ENCODE data around the gene MAP3K4. TPM values are rescaled to one million over a fixed set of nuclear protein-coding genes. Genes with fewer than 3 reads are reported as not detected.

Gene MAP3K4
- polyA plus RNA-seq, 3 donors: 3.2 to 12.3 (median 3.5) TPM

- Histone ChIP-seq H3K4me3 (replicated peaks in 1 of 3; ENCODE audit: low read depth in 2 of 3, low read length in 3 of 3) (no peak overlapping the region), H2AFZ (ENCODE audit: insufficient read depth, low read depth, low read length, poor library complexity, severe bottlenecking) (no peak overlapping the region), H3K4me2 (replicated peaks; ENCODE audit: extremely low read depth, low read length, poor library complexity, severe bottlenecking) (no peak overlapping the region), H3K9me3 (replicated peaks in 1 of 2; ENCODE audit: control insufficient read depth in 1 of 2, insufficient read depth in 1 of 2, low read length in 2 of 2) (no peaks in the 10 kb centered on the region), H3K36me3 (replicated peaks in 1 of 2; ENCODE audit: control insufficient read depth in 1 of 2, insufficient read depth in 2 of 2, low read length in 2 of 2) (peaks cover 88 to 94% of the 10 kb centered on the region in 2 donors), H3K27ac (ENCODE audit: low read depth in 1 of 2, low read length in 2 of 2) (no peak overlapping the region), H4K20me1 (ENCODE audit: insufficient read depth, low read length) (no peaks in the 10 kb centered on the region), H3K27me3 (ENCODE audit: control insufficient read depth in 2 of 2, insufficient read depth in 2 of 2, low read length in 2 of 2) (no peaks in the 10 kb centered on the region), H3K4me1 (ENCODE audit: control insufficient read depth in 1 of 2, insufficient read depth in 2 of 2, low read length in 2 of 2) (no peaks in the 10 kb centered on the region), H3K9ac (ENCODE audit: insufficient read depth, low read length, poor library complexity, severe bottlenecking) (no peak overlapping the region), H3K79me2 (ENCODE audit: insufficient read depth, low read length) (no peaks in the 10 kb centered on the region)
- no peaks in the 10 kb centered on the region for H3K9me3 Mint-ChIP-seq
- H3K27me3 Mint-ChIP-seq (ENCODE audit: low read depth in 3 of 3): no peaks in the 10 kb centered on the region
- 91% methylated on average over 4 of the region's 4 CpGs for WGBS (ENCODE audit: insufficient coverage)
- H3K27ac Mint-ChIP-seq: no peak overlapping the region
- intact Hi-C loops (cut with micrococcal nuclease): no loop called here
- no peaks in the 10 kb centered on the region for H3K4me1 Mint-ChIP-seq
- peaks cover 72 to 89% of the 10 kb centered on the region in 2 donors for H3K36me3 Mint-ChIP-seq
- no peak overlapping the region for H3K4me3 Mint-ChIP-seq
- no peak for DNase-seq
- TF ChIP-seq, protein P1, sequence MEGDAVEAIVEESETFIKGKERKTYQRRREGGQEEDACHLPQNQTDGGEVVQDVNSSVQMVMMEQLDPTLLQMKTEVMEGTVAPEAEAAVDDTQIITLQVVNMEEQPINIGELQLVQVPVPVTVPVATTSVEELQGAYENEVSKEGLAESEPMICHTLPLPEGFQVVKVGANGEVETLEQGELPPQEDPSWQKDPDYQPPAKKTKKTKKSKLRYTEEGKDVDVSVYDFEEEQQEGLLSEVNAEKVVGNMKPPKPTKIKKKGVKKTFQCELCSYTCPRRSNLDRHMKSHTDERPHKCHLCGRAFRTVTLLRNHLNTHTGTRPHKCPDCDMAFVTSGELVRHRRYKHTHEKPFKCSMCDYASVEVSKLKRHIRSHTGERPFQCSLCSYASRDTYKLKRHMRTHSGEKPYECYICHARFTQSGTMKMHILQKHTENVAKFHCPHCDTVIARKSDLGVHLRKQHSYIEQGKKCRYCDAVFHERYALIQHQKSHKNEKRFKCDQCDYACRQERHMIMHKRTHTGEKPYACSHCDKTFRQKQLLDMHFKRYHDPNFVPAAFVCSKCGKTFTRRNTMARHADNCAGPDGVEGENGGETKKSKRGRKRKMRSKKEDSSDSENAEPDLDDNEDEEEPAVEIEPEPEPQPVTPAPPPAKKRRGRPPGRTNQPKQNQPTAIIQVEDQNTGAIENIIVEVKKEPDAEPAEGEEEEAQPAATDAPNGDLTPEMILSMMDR (IDR thresholded peaks at IDR 0.05): no peak
Measured at GRCh38 chr6:161091151-161091550, 99.6 kb downstream of the MAP3K4 start.

- Histone ChIP-seq H3K79me2 (ENCODE audit: insufficient read depth, low read length) (no peaks in the 10 kb centered on the region), H3K36me3 (replicated peaks in 1 of 2; ENCODE audit: control insufficient read depth in 1 of 2, insufficient read depth in 2 of 2, low read length in 2 of 2) (peaks cover 85 to 88% of the 10 kb centered on the region in 2 donors), H3K4me3 (replicated peaks in 1 of 3; ENCODE audit: low read depth in 2 of 3, low read length in 3 of 3) (no peak overlapping the region), H4K20me1 (ENCODE audit: insufficient read depth, low read length) (no peaks in the 10 kb centered on the region), H3K27ac (ENCODE audit: low read depth in 1 of 2, low read length in 2 of 2) (no peak overlapping the region), H3K9me3 (replicated peaks in 1 of 2; ENCODE audit: control insufficient read depth in 1 of 2, insufficient read depth in 1 of 2, low read length in 2 of 2) (no peaks in the 10 kb centered on the region), H3K4me1 (ENCODE audit: control insufficient read depth in 1 of 2, insufficient read depth in 2 of 2, low read length in 2 of 2) (no peaks in the 10 kb centered on the region), H3K27me3 (ENCODE audit: control insufficient read depth in 2 of 2, insufficient read depth in 2 of 2, low read length in 2 of 2) (no peaks in the 10 kb centered on the region), H3K9ac (ENCODE audit: insufficient read depth, low read length, poor library complexity, severe bottlenecking) (no peak overlapping the region), H3K4me2 (replicated peaks; ENCODE audit: extremely low read depth, low read length, poor library complexity, severe bottlenecking) (no peak overlapping the region), H2AFZ (ENCODE audit: insufficient read depth, low read depth, low read length, poor library complexity, severe bottlenecking) (no peak overlapping the region)
- H3K9me3 Mint-ChIP-seq: no peaks in the 10 kb centered on the region
- DNase-seq: no peak
- no peaks in the 10 kb centered on the region for H3K27me3 Mint-ChIP-seq (ENCODE audit: low read depth in 3 of 3)
- H3K36me3 Mint-ChIP-seq: peaks cover 71 to 89% of the 10 kb centered on the region in 2 donors
- H3K27ac Mint-ChIP-seq: peak overlapping the region in 1 of 7 donors; percentile 52
- 92% methylated on average over 2 of the region's 6 CpGs for WGBS (ENCODE audit: insufficient coverage)
- TF ChIP-seq, protein P1 (IDR thresholded peaks at IDR 0.05): no peak
- H3K4me3 Mint-ChIP-seq: no peak overlapping the region
- H3K4me1 Mint-ChIP-seq: no peaks in the 10 kb centered on the region
- intact Hi-C loops (cut with micrococcal nuclease): no loop called here
Measured at GRCh38 chr6:161091972-161092701, 100.6 kb downstream of the MAP3K4 start.

All from CD14-positive monocyte (primary cell).